ENCODE measurements around the gene IMMP2L. TPM values are rescaled to one million over a fixed set of nuclear protein-coding genes. Genes with fewer than 3 reads are reported as not detected.

The IMMP2L gene
- total and polyA plus RNA-seq, 8 donors = 2.5 to 40.8 (median 20.0) TPM; not detected in 1

- DNase-seq = no peak
Observed at GRCh38 chr7:111012149-111012548, 550.1 kb downstream of the IMMP2L start.

GRCh38 chr7:111011520-111011919 lies 550.8 kb downstream of the IMMP2L start:
- DNase-seq = no peak
- 75 to 89% (median 88%) methylated on average over 3 of the region's 3 CpGs for WGBS, 5 donors
- Histone ChIP-seq H3K9me3 (no peaks in the 10 kb centered on the region), H3K27me3 (no peaks in the 10 kb centered on the region), H3K36me3 (no peaks in the 10 kb centered on the region), H3K4me3 (no peak overlapping the region), H3K27ac (no peak overlapping the region), H3K4me1 (no peaks in the 10 kb centered on the region)
- intact Hi-C loops (cut with DNase I; ENCODE audit: low total_unique reads) = no loop called here
- TF ChIP-seq CTCF (IDR thresholded peaks at IDR 0.05) = no peak
- TF ChIP-seq POLR2AphosphoS5 (IDR thresholded peaks at IDR 0.05) = no peak
- TF ChIP-seq EP300 (IDR thresholded peaks at IDR 0.05) = no peak
- TF ChIP-seq POLR2A (IDR thresholded peaks at IDR 0.05) = no peak

More at GRCh38 chr7:111012149-111012548, 550.1 kb downstream of the IMMP2L start:
- intact Hi-C loops (cut with DNase I; ENCODE audit: low total_unique reads) = no loop called here
- Histone ChIP-seq H3K36me3 (no peaks in the 10 kb centered on the region), H3K27ac (no peak overlapping the region), H3K27me3 (no peaks in the 10 kb centered on the region), H3K9me3 (no peaks in the 10 kb centered on the region), H3K4me1 (no peaks in the 10 kb centered on the region), H3K4me3 (no peak overlapping the region)
- WGBS, 5 donors = 63 to 87% (median 81%) methylated on average over 2 of the region's 2 CpGs
- TF ChIP-seq CTCF (IDR thresholded peaks at IDR 0.05) (no peak), EP300 (IDR thresholded peaks at IDR 0.05) (no peak), POLR2AphosphoS5 (IDR thresholded peaks at IDR 0.05) (no peak), POLR2A (IDR thresholded peaks at IDR 0.05) (no peak)

- 83 to 91% (median 85%) methylated on average over 4 of the region's 4 CpGs for WGBS, 5 donors
- TF ChIP-seq CTCF (IDR thresholded peaks at IDR 0.05) (no peak), POLR2AphosphoS5 (IDR thresholded peaks at IDR 0.05) (no peak), POLR2A (IDR thresholded peaks at IDR 0.05) (no peak), EP300 (IDR thresholded peaks at IDR 0.05) (no peak)
- no peaks in the 10 kb centered on the region for H3K36me3 ChIP-seq
- no peak overlapping the region for H3K27ac ChIP-seq
- H3K4me1 ChIP-seq = no peaks in the 10 kb centered on the region
- intact Hi-C loops (cut with DNase I; ENCODE audit: low total_unique reads) = no loop called here
- H3K27me3 ChIP-seq = no peaks in the 10 kb centered on the region
- H3K4me3 ChIP-seq = no peak overlapping the region
- H3K9me3 ChIP-seq = no peaks in the 10 kb centered on the region
- no peak for DNase-seq
Observed at GRCh38 chr7:111010798-111011197, 551.5 kb downstream of the IMMP2L start.

- Histone ChIP-seq H3K27me3 (no peaks in the 10 kb centered on the region), H3K4me3 (no peak overlapping the region), H3K27ac (no peak overlapping the region), H3K4me1 (no peaks in the 10 kb centered on the region), H3K9me3 (no peaks in the 10 kb centered on the region), H3K36me3 (no peaks in the 10 kb centered on the region)
- intact Hi-C loops (cut with DNase I; ENCODE audit: low total_unique reads) = no loop called here
- no peak for DNase-seq
- TF ChIP-seq CTCF (IDR thresholded peaks at IDR 0.05) (no peak), POLR2AphosphoS5 (IDR thresholded peaks at IDR 0.05) (no peak), EP300 (IDR thresholded peaks at IDR 0.05) (no peak), POLR2A (IDR thresholded peaks at IDR 0.05) (no peak)
- 16 to 58% (median 36%) methylated on average over 1 of the region's 1 CpG for WGBS, 5 donors
Observed at GRCh38 chr7:111009526-111010040, 552.7 kb downstream of the IMMP2L start.
